GM21576 (cell line): ENCODE results near the gene PPY.
"Not testable (repeated sequence)": the region's sequence is repeated elsewhere in the genome, so short reads cannot be mapped to it uniquely, and the experiment has no call there.

ENCODE experiments used
- ATAC-seq: cut with Tn5 transposase; IDR thresholded peaks from one replicate; pipeline ENCODE4 v1.9.1; 2021; ENCODE audit warnings: mild to moderate bottlenecking, moderate library complexity; ENCODE audit not compliant: unreplicated experiment

Gene PPY

GRCh38 chr17:43967251-43967875 is 25.1 kb upstream of the PPY start:
- no peak for ATAC-seq

GRCh38 chr17:43966276-43966675 is 24.0 kb upstream of the PPY start:
- ATAC-seq = no peak

GRCh38 chr17:43962479-43962878 is 20.2 kb upstream of the PPY start:
- no peak for ATAC-seq

GRCh38 chr17:43961954-43962353 is 19.7 kb upstream of the PPY start:
- no peak for ATAC-seq

- ATAC-seq = not testable (repeated sequence)
Observed at GRCh38 chr17:43961292-43961691, 19.0 kb upstream of the PPY start.

GRCh38 chr17:43958748-43959352 is 16.6 kb upstream of the PPY start:
- ATAC-seq = no peak

- no peak for ATAC-seq
Observed at GRCh38 chr17:43956222-43956621, 13.9 kb upstream of the PPY start.

GRCh38 chr17:43953746-43954145 is 11.5 kb upstream of the PPY start, which contains the start of gene PYY:
PYY (minus strand) TSS chr17:43953940; CDS start chr17:43953483, 457 bp downstream.
- ATAC-seq = no peak

GRCh38 chr17:43952724-43953666 is 10.7 kb upstream of the PPY start:
- ATAC-seq = no peak

GRCh38 chr17:43952351-43952723 is 10.1 kb upstream of the PPY start:
- ATAC-seq = no peak

- ATAC-seq = no peak
Observed at GRCh38 chr17:43951750-43952149, 9.5 kb upstream of the PPY start.

GRCh38 chr17:43950554-43950953 is 8.3 kb upstream of the PPY start:
- no peak for ATAC-seq

- no peak for ATAC-seq
Observed at GRCh38 chr17:43949781-43950180, 7.5 kb upstream of the PPY start.

- ATAC-seq = no peak
Observed at GRCh38 chr17:43946781-43947180, 4.5 kb upstream of the PPY start.

- no peak for ATAC-seq
Observed at GRCh38 chr17:43945074-43945829, 3.0 kb upstream of the PPY start.

GRCh38 chr17:43940630-43941029 is 1.6 kb downstream of the PPY start:
- no peak for ATAC-seq

- no peak for ATAC-seq
Observed at GRCh38 chr17:43939886-43940285, 2.4 kb downstream of the PPY start.

- not testable (repeated sequence) for ATAC-seq
Observed at GRCh38 chr17:43939452-43939851, 2.8 kb downstream of the PPY start.

- no peak for ATAC-seq
Observed at GRCh38 chr17:43938838-43939182, 3.5 kb downstream of the PPY start.

GRCh38 chr17:43936434-43936833 is 5.8 kb downstream of the PPY start:
- ATAC-seq = no peak

- ATAC-seq = no peak
Observed at GRCh38 chr17:43935926-43936261, 6.4 kb downstream of the PPY start.
